B cell (primary cell): ENCODE measurements around the gene CEACAM5. TPM values are rescaled to one million over a fixed set of nuclear protein-coding genes. Genes with fewer than 3 reads are reported as not detected.
"Not testable (repeated sequence)": the region's sequence is repeated elsewhere in the genome, so short reads cannot be mapped to it uniquely, and the experiment has no call there.

Source experiments
- ATAC-seq: fragments of 200-7000 bp; cut with Tn5 transposase; one replicate; pipeline ENCODE4 v1.10.0; 2021; ENCODE audit warnings: low read depth, mild to moderate bottlenecking, moderate number of reproducible peaks, moderate library complexity
- CTCF ChIA-PET: fragments of 350-600 bp; sonication (Branson Sonifier 250); formaldehyde crosslinking; loops from one replicate; lab custom pipeline; 2021; ENCODE audit warnings: antibody characterized with exemption, inconsistent platforms; lab: Charles Lee
- POLR2A ChIA-PET: fragments of 350-600 bp; sonication (Branson Sonifier 250); formaldehyde crosslinking; loops from one replicate; lab custom pipeline; 2021; ENCODE audit warnings: antibody characterized with exemption; lab: Charles Lee
- DNase-seq: peaks from one replicate; pipeline ENCODE4 v3.0.0; 2013
- H2AFZ ChIP-seq: 2 replicates; pipeline ENCODE4 v1.6.1; 2012; ENCODE audit warnings: mild to moderate bottlenecking, low read depth, low read length; ENCODE audit not compliant: insufficient read depth, poor library complexity, severe bottlenecking
- H3K27ac ChIP-seq, 2 donors: 1 replicate in 1 of 2; 2 replicates in 1 of 2; pipeline ENCODE4 v1.5.1; 2012 to 2013; ENCODE audit warnings: low read length in 2 of 2, mild to moderate bottlenecking in 2 of 2, moderate library complexity in 1 of 2
- H3K27me3 ChIP-seq, 4 experiments: fragments of 200-600 bp in 1 of 4; sonication (generic) in 1 of 4; replicated peaks in 1 of 4; 1 replicate in 2 of 4; 2 replicates in 2 of 4; pipeline versions ENCODE4 v1.6.1 to v1.7.0; 2013 to 2016; ENCODE audit warnings: low read length in 3 of 4, mild to moderate bottlenecking in 2 of 4, mixed read lengths in 1 of 4, moderate library complexity in 1 of 4; ENCODE audit not compliant: insufficient read depth in 4 of 4, control insufficient read depth in 3 of 4; ENCODE audit errors: control extremely low read depth in 1 of 4
- H3K36me3 ChIP-seq, 2 experiments: replicated peaks in 1 of 2; 1 replicate in 1 of 2; 2 replicates in 1 of 2; pipeline versions ENCODE4 v1.6.1 to v1.7.1; 2013; ENCODE audit warnings: low read length in 1 of 2; ENCODE audit not compliant: insufficient read depth in 2 of 2, control insufficient read depth in 1 of 2; ENCODE audit errors: control extremely low read depth in 1 of 2, extremely low read depth in 1 of 2
- H3K4me1 ChIP-seq, 2 donors: fragments of 200-600 bp in 1 of 2; sonication (generic) in 1 of 2; 1 replicate in 1 of 2; 2 replicates in 1 of 2; pipeline versions ENCODE4 v1.5.1 to v1.6.1; 2013 to 2017; ENCODE audit warnings: low read length in 2 of 2; ENCODE audit not compliant: control insufficient read depth in 2 of 2, insufficient read depth in 2 of 2
- H3K4me2 ChIP-seq: replicated peaks from 2 replicates; pipeline ENCODE3; 2012; ENCODE audit warnings: mild to moderate bottlenecking, low read depth, low read length; ENCODE audit not compliant: poor library complexity, severe bottlenecking
- H3K4me3 ChIP-seq, 5 experiments: fragments of 200-600 bp in 1 of 5; sonication (generic) in 1 of 5; 1 replicate in 3 of 5; 2 replicates in 2 of 5; pipeline versions ENCODE4 v1.5.1 to v1.7.0; 2011 to 2016; ENCODE audit warnings: low read length in 4 of 5, mild to moderate bottlenecking in 4 of 5, low read depth in 2 of 5, control low read depth in 1 of 5, moderate library complexity in 1 of 5; ENCODE audit not compliant: insufficient read depth in 1 of 5; ENCODE audit errors: control extremely low read depth in 1 of 5, extremely low read depth in 1 of 5
- H3K79me2 ChIP-seq: fragments of 200-600 bp; sonication (generic); one replicate; pipeline ENCODE4 v1.6.0; 2016; ENCODE audit warnings: low read length; ENCODE audit not compliant: control insufficient read depth, insufficient read depth
- H3K9ac ChIP-seq: fragments of 200-600 bp; sonication (generic); 2 replicates; pipeline ENCODE4 v1.6.1; 2017; ENCODE audit warnings: mild to moderate bottlenecking, low read length, moderate library complexity
- H3K9me3 ChIP-seq, 3 donors: one replicate each; pipeline versions ENCODE4 v1.6.1 to v1.7.1; 2013; ENCODE audit warnings: low read length in 2 of 3; ENCODE audit not compliant: control insufficient read depth in 2 of 3, insufficient read depth in 1 of 3; ENCODE audit errors: control extremely low read depth in 1 of 3
- H4K20me1 ChIP-seq: 2 replicates; pipeline ENCODE4 v1.6.0; 2012; ENCODE audit warnings: mild to moderate bottlenecking, low read length; ENCODE audit not compliant: insufficient read depth, control insufficient read depth, poor library complexity, severe bottlenecking
- H3K27ac Mint-ChIP-seq: one replicate; pipeline ENCODE4 v1.8.0; 2021; ENCODE audit warnings: mixed read lengths
- H3K27me3 Mint-ChIP-seq: one replicate; pipeline ENCODE4 v1.8.0; 2021; ENCODE audit warnings: mixed read lengths
- H3K4me1 Mint-ChIP-seq: one replicate; pipeline ENCODE4 v1.8.0; 2021; ENCODE audit warnings: mixed read lengths
- H3K4me3 Mint-ChIP-seq: one replicate; pipeline ENCODE4 v1.8.0; 2021; ENCODE audit warnings: mixed read lengths
- H3K9me3 Mint-ChIP-seq: one replicate; pipeline ENCODE4 v1.8.0; 2022; ENCODE audit warnings: mixed read lengths; ENCODE audit not compliant: insufficient read depth
- EZH2 ChIP-seq: IDR thresholded peaks from 2 replicates; pipeline ENCODE4 v1.6.1; 2012; ENCODE audit warnings: borderline replicate concordance, low read depth, mild to moderate bottlenecking, moderate library complexity, low read length; ENCODE audit not compliant: insufficient read depth, poor library complexity, severe bottlenecking
- WGBS: methylation state at CpG from one replicate; pipeline ENCODE4 v1.1.5; 2013; ENCODE audit warnings: missing lambda C conversion rate; ENCODE audit not compliant: insufficient coverage; 5-methylcytosine and 5-hydroxymethylcytosine counted together
- intact Hi-C: fragments of 100-400 bp; cut with micrococcal nuclease; formaldehyde crosslinking; loops from one replicate; pipeline ENCODE4 v1.10.0; 2022
- polyA plus RNA-seq: library from polyadenylated mRNA; depleted of rRNA; stranded (reverse); fragments of >200 nt; gene quantifications from 2 replicates; pipeline ENCODE4 v1.2.3, GENCODE V29; 2012
- total RNA-seq, 2 donors: library from RNA; stranded (reverse); fragments of 120-200 nt in 1 of 2; gene quantifications; 1 replicate in 1 of 2; 2 replicates in 1 of 2; pipeline versions ENCODE4 v1.2.3 to v1.2.4, GENCODE V29; 2013 to 2022
- TF ChIP-seq, protein P1 (sequence below): fragments of 200-600 bp; IDR thresholded peaks from one replicate; pipeline ENCODE4 v1.8.0; 2022; ENCODE audit warnings: antibody characterized with exemption, mild to moderate bottlenecking

CEACAM5 gene
- total and polyA plus RNA-seq, 2 donors (not counting 1 experiment from before 2014, with no cell fraction given) = not detected

DNA sequence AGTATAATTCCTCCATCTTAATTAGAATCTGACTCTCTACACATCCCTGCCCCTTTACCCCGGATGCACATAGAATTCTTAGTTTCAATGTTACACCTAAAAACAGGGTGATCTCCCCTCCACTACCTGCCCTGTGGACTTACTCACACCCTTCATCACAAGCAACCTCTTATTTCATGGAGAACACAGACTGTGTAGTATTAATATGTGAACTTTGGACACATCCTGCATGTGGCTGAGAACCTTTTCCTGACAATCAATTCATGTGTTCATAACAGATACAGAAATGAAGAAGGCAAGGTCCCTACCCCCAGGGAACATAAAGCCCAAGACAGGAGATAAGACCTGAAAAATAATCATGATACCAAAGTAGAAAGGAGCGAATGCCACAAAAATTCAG lies 58.7 kb downstream of the CEACAM5 start:
- 100% methylated on average over 1 of the region's 2 CpGs for WGBS
- intact Hi-C loops = no loop called here
- TF ChIP-seq EZH2 = no peak
- TF ChIP-seq, protein P1, sequence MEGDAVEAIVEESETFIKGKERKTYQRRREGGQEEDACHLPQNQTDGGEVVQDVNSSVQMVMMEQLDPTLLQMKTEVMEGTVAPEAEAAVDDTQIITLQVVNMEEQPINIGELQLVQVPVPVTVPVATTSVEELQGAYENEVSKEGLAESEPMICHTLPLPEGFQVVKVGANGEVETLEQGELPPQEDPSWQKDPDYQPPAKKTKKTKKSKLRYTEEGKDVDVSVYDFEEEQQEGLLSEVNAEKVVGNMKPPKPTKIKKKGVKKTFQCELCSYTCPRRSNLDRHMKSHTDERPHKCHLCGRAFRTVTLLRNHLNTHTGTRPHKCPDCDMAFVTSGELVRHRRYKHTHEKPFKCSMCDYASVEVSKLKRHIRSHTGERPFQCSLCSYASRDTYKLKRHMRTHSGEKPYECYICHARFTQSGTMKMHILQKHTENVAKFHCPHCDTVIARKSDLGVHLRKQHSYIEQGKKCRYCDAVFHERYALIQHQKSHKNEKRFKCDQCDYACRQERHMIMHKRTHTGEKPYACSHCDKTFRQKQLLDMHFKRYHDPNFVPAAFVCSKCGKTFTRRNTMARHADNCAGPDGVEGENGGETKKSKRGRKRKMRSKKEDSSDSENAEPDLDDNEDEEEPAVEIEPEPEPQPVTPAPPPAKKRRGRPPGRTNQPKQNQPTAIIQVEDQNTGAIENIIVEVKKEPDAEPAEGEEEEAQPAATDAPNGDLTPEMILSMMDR = no peak
- H3K9ac ChIP-seq = no peak overlapping the region
- Mint-ChIP-seq H3K27ac (no peak overlapping the region), H3K27me3 (peaks cover 28% of the 10 kb centered on the region), H3K4me1 (no peaks in the 10 kb centered on the region), H3K9me3 (no peaks in the 10 kb centered on the region), H3K4me3 (no peak overlapping the region)
- ATAC-seq (no peak), DNase-seq (no peak)
- H3K79me2 ChIP-seq = no peaks in the 10 kb centered on the region
- H2AFZ ChIP-seq = no peak overlapping the region
- no peaks in the 10 kb centered on the region for H3K36me3 ChIP-seq
- no peak overlapping the region for H3K4me2 ChIP-seq
- no peak overlapping the region for H3K27ac ChIP-seq
- peaks cover 0 to 13% (median 0%) of the 10 kb centered on the region in 4 experiments for H3K27me3 ChIP-seq
- no peak overlapping the region for H3K4me3 ChIP-seq
- ChIA-PET POLR2A (no interaction called here), CTCF (no interaction called here)
- H3K9me3 ChIP-seq = no peaks in the 10 kb centered on the region
- no peaks in the 10 kb centered on the region for H3K4me1 ChIP-seq
- no peaks in the 10 kb centered on the region for H4K20me1 ChIP-seq

DNA sequence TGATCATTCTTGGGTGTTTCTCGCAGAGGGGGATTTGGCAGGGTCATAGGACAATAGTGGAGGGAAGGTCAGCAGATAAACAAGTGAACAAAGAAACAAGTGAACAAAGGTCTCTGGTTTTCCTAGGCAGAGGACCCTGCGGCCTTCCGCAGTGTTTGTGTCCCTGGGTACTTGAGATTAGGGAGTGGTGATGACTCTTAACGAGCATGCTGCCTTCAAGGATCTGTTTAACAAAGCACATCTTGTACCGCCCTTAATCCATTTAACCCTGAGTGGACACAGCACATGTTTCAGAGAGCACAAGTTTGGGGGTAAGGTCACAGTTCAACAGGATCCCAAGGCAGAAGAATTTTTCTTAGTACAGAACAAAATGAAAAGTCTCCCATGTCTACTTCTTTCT lies 59.7 kb downstream of the CEACAM5 start:
- ATAC-seq, H3K27ac ChIP-seq, H3K9ac ChIP-seq, DNase-seq, H2AFZ ChIP-seq, H3K79me2 ChIP-seq, H3K9me3 ChIP-seq, H3K27me3 ChIP-seq, H3K27ac Mint-ChIP-seq, CTCF ChIA-PET, H3K4me1 Mint-ChIP-seq, intact Hi-C loops, H3K4me1 ChIP-seq, POLR2A ChIA-PET, H3K4me3 Mint-ChIP-seq, H3K4me3 ChIP-seq, H3K4me2 ChIP-seq, H3K36me3 ChIP-seq, H3K9me3 Mint-ChIP-seq, H4K20me1 ChIP-seq: not testable (repeated sequence)
- no CpG with 5 or more reads among the region's 5 CpGs for WGBS
- peaks cover 27% of the 10 kb centered on the region for H3K27me3 Mint-ChIP-seq
